Breast epithelium (tissue), 4 donors: Measurements from ENCODE around the gene IL26. TPM values are rescaled to one million over a fixed set of nuclear protein-coding genes. Genes with fewer than 3 reads are reported as not detected.

Experiments
- DNase-seq, 2 donors: peaks; one replicate each; pipeline ENCODE4 v3.0.0-alpha.2; 2019; ENCODE audit warnings: low spot score in 2 of 2
- H3K27ac ChIP-seq, 2 donors: fragments of 200-600 bp; sonication (generic) in 1 of 2; one replicate each; pipeline ENCODE4 v1.5.1; 2016 to 2019; ENCODE audit warnings: mild to moderate bottlenecking in 1 of 2
- H3K27me3 ChIP-seq, 2 donors: fragments of 200-600 bp; sonication (generic) in 1 of 2; one replicate each; pipeline versions ENCODE4 v1.5.1 to v1.6.0; 2017 to 2019; ENCODE audit warnings: control low read depth in 1 of 2, mild to moderate bottlenecking in 1 of 2
- H3K36me3 ChIP-seq: fragments of 200-600 bp; one replicate; pipeline ENCODE4 v1.5.1; 2019
- H3K4me1 ChIP-seq, 2 donors: fragments of 200-600 bp; sonication (generic); one replicate each; pipeline ENCODE4 v1.5.1; 2016 to 2019; ENCODE audit warnings: control low read depth in 1 of 2
- H3K4me3 ChIP-seq, 3 donors: fragments of 200-600 bp; sonication (generic); 1 replicate in 2 of 3; 2 replicates in 1 of 3; pipeline ENCODE4 v1.5.1; 2016 to 2019; ENCODE audit warnings: mild to moderate bottlenecking in 3 of 3, moderate library complexity in 2 of 3
- H3K9me3 ChIP-seq, 2 donors: fragments of 200-600 bp; sonication (generic) in 1 of 2; one replicate each; pipeline ENCODE4 v1.5.1; 2016 to 2019; ENCODE audit warnings: control low read depth in 1 of 2
- CTCF ChIP-seq, 3 donors: fragments of 450-650 bp; IDR thresholded peaks; one replicate each; pipeline ENCODE4 v1.5.1; 2016 to 2017; ENCODE audit warnings: antibody characterized with exemption in 3 of 3, mild to moderate bottlenecking in 3 of 3, moderate library complexity in 3 of 3
- POLR2A ChIP-seq: fragments of 450-650 bp; IDR thresholded peaks from one replicate; pipeline ENCODE4 v1.6.1; 2016; ENCODE audit warnings: antibody characterized with exemption, mild to moderate bottlenecking, moderate library complexity
- POLR2AphosphoS5 ChIP-seq, 3 donors: sonication (generic); formaldehyde crosslinking; IDR thresholded peaks; one replicate each; pipeline ENCODE4 v1.6.1; 2017; ENCODE audit warnings: antibody characterized with exemption in 3 of 3
- intact Hi-C: fragments of 100-400 bp; cut with DNase I; formaldehyde crosslinking; loops from one replicate; pipeline ENCODE4 v1.15.1; 2023; ENCODE audit warnings: low total_unique reads
- total RNA-seq, 3 donors: library from RNA; depleted of rRNA; stranded (reverse); fragments of >200 nt; gene quantifications; one replicate each; pipeline ENCODE4 v1.1.0, GENCODE V29; 2016

IL26 gene
- total RNA-seq, 3 donors from 2014 or later: not detected

- TF ChIP-seq POLR2AphosphoS5 (IDR thresholded peaks at IDR 0.05) (no peak), POLR2A (no peak), CTCF (IDR thresholded peaks at IDR 0.05) (no peak)
- Histone ChIP-seq H3K9me3 (no peaks in the 10 kb centered on the region), H3K36me3 (no peaks in the 10 kb centered on the region), H3K4me1 (no peaks in the 10 kb centered on the region), H3K27ac (no peak overlapping the region), H3K27me3 (no peaks in the 10 kb centered on the region), H3K4me3 (no peak overlapping the region)
- DNase-seq: no peak
- intact Hi-C loops: no loop called here
Observed at GRCh38 chr12:68207276-68207675, 18.3 kb downstream of the IL26 start.

- Histone ChIP-seq H3K36me3 (no peaks in the 10 kb centered on the region), H3K27me3 (no peaks in the 10 kb centered on the region), H3K9me3 (no peaks in the 10 kb centered on the region), H3K4me3 (no peak overlapping the region), H3K4me1 (no peaks in the 10 kb centered on the region), H3K27ac (no peak overlapping the region)
- no peak for DNase-seq
- intact Hi-C loops: no loop called here
- TF ChIP-seq POLR2A (no peak), CTCF (IDR thresholded peaks at IDR 0.05) (no peak), POLR2AphosphoS5 (IDR thresholded peaks at IDR 0.05) (no peak)
Observed at GRCh38 chr12:68206446-68206845, 19.2 kb downstream of the IL26 start.

GRCh38 chr12:68203460-68203875, 22.1 kb downstream of the IL26 start:
- Histone ChIP-seq H3K36me3 (no peaks in the 10 kb centered on the region), H3K27ac (no peak overlapping the region), H3K9me3 (no peaks in the 10 kb centered on the region), H3K4me1 (no peaks in the 10 kb centered on the region), H3K4me3 (no peak overlapping the region), H3K27me3 (no peaks in the 10 kb centered on the region)
- DNase-seq: no peak
- intact Hi-C loops: no loop called here
- no peak for TF ChIP-seq CTCF (IDR thresholded peaks at IDR 0.05)

DNA sequence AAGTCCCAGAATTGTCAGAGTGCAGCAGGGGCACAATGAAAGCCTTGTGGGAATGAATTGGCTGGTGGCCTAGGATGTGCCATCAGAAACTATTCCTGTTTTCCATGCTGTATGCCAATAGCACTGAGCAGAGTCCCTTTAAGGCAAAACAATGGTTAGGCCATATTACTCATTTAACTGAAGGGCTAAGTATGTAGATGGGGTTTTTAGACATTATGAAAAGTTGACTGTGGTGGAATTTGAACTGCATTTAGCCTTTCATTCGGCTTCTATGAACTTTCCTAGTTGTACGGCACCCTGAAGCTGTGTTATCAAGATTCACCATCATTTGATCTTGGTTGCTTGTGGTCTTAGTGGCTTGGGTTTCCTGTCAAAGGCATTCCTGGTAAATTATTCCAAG, 24.8 kb downstream of the IL26 start:
- Histone ChIP-seq H3K27me3 (no peaks in the 10 kb centered on the region), H3K27ac (no peak overlapping the region), H3K36me3 (no peaks in the 10 kb centered on the region), H3K4me3 (no peak overlapping the region), H3K4me1 (no peaks in the 10 kb centered on the region), H3K9me3 (no peaks in the 10 kb centered on the region)
- no peak for DNase-seq
- no peak for TF ChIP-seq CTCF (IDR thresholded peaks at IDR 0.05)
- no peak for TF ChIP-seq POLR2AphosphoS5 (IDR thresholded peaks at IDR 0.05)
- no peak for TF ChIP-seq POLR2A
- intact Hi-C loops: no loop called here

DNA sequence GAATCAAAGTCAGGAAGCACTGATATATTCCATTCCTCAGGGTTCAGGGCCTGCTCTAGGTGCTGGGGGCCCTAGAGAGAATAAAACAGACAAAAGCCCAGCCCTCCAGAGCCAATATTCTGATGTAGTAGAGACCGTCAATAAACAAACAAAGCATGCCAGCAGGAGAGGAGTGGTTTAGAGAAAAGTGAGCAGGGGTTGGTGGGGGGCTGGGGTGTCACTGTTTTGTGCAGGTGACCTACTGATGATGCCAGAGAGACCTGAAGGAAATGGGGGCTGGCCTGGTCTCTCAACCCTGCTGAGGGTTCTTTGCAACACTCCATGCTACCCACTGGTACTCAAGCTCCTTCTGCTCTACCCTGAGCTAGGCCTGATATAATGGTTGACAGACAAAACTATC, 26.5 kb downstream of the IL26 start:
- H3K4me3 ChIP-seq: no peak overlapping the region
- TF ChIP-seq CTCF (IDR thresholded peaks at IDR 0.05) (no peak), POLR2AphosphoS5 (IDR thresholded peaks at IDR 0.05) (no peak), POLR2A (no peak)
- intact Hi-C loops: no loop called here
- H3K27ac ChIP-seq: no peak overlapping the region
- H3K9me3 ChIP-seq: no peaks in the 10 kb centered on the region
- H3K4me1 ChIP-seq: no peaks in the 10 kb centered on the region
- no peaks in the 10 kb centered on the region for H3K27me3 ChIP-seq
- DNase-seq: no peak
- H3K36me3 ChIP-seq: no peaks in the 10 kb centered on the region
